GM10266 (cell line): ENCODE measurements around the gene MST1.

ENCODE experiments used
- DNase-seq: peaks from one replicate; pipeline ENCODE4 v3.0.0; 2012; ENCODE audit errors: extremely low spot score
- TF ChIP-seq, protein P1 (sequence below): IDR thresholded peaks from 2 replicates; pipeline ENCODE4 v1.5.1; 2012; ENCODE audit warnings: mild to moderate bottlenecking, low read depth; ENCODE audit not compliant: control insufficient read depth, insufficient read depth; ENCODE audit errors: missing control alignments

The MST1 gene

DNA sequence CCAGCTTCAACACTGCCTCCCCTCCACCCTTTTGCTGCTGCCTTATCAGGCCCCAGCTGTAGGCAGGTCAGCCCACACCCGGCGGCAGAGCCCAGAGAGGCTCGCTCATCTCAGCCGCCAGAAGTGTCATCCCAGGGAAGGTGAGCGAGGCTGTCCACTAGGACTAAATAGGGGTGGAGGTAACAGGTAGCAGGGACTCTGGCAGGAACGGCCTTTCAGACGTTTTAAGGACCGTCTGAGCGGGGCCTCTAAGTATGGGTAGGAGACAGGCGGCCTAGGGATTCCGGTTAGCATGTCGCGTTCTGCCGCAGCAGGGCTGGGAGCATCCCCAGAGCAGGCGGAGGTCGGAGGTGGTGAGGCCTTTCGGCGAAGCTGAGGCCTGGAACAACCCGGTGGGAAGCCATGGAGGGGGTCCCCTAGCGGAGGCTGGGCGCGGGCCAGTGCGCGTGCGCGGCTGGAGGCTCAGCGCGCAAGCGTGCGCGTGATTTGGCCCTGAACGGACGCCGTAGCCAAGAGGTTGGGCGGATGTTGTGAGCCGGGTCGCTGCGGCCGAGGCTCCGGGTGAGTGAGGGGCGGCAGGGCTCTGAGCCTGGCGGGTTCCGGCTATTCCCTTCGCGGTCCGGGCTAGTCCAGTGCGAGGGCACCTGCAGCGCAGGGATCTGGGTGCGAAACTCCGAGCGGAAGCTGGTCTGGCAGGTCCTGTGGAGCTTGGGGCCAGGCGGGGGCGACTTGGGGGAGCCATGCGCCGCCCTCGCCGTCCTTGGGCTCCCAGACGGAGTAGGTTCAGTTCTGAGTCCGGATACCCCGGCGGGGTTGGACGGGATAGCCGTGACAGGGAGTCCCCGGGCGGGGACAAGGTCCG is at the start of gene MST1, which contains the start of gene RNF123:
Gene MST1, minus strand, starts transcription at position 429 of the 862 bp plus-strand sequence. CDS start 783 bp downstream, outside the sequence.
Gene RNF123, plus strand, starts transcription at position 512 of the 862 bp plus-strand sequence. CDS start 1,609 bp downstream, outside the sequence.
- TF ChIP-seq, protein P1, sequence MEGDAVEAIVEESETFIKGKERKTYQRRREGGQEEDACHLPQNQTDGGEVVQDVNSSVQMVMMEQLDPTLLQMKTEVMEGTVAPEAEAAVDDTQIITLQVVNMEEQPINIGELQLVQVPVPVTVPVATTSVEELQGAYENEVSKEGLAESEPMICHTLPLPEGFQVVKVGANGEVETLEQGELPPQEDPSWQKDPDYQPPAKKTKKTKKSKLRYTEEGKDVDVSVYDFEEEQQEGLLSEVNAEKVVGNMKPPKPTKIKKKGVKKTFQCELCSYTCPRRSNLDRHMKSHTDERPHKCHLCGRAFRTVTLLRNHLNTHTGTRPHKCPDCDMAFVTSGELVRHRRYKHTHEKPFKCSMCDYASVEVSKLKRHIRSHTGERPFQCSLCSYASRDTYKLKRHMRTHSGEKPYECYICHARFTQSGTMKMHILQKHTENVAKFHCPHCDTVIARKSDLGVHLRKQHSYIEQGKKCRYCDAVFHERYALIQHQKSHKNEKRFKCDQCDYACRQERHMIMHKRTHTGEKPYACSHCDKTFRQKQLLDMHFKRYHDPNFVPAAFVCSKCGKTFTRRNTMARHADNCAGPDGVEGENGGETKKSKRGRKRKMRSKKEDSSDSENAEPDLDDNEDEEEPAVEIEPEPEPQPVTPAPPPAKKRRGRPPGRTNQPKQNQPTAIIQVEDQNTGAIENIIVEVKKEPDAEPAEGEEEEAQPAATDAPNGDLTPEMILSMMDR = peak; percentile 35
- peak; percentile 93 for DNase-seq

DNA sequence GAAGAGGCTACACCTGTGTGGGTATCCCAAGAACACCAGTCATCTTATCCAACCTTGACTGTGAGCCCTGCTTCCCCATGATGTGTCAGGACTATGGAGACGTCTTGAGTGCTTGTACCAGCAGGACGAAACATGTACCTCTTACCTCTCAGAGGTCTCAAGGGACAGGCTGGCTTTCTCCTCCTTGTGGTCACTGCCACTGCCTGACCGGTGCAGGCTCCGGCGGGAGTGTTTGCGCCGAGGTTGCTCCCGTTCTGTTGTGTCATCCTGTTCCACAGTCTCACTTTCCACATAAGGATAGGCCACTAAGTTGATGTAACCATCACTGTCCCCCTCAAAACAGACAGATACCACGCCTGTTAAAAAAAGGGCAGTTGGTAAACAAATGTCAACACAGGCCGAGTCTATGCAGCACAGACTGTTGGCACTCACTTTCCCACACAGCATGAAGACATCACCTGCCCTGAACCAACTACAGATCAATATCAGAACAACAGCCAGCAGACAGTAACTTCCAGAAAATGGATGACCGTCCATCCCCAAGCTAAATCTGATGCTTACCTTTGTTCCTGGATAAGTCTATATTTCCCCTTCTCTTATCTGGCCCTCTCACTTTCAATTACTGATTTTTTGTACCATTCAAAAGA is 48.9 kb upstream of the MST1 start:
- DNase-seq = no peak
- TF ChIP-seq, protein P1 = no peak

DNA sequence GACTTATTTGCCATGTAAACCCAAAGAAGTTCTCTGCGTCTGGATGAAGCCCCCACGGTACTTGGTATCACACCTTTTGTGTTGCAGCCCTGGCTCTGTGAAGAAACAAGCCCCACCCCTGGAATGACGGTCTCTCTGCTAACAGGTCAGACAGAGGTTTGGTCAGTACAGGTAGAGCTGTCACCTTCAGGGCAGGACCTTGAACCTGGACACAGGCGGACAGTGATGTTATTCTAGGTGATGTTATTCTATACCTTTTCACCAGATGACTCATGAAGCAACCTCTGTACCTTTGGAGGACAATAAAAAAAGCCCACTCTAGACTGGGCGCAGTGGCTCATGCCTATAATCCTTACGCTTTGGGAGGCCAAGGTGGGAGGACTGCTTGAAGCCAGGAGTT is 45.5 kb upstream of the MST1 start:
- no peak for DNase-seq
- TF ChIP-seq, protein P1 = no peak

DNA sequence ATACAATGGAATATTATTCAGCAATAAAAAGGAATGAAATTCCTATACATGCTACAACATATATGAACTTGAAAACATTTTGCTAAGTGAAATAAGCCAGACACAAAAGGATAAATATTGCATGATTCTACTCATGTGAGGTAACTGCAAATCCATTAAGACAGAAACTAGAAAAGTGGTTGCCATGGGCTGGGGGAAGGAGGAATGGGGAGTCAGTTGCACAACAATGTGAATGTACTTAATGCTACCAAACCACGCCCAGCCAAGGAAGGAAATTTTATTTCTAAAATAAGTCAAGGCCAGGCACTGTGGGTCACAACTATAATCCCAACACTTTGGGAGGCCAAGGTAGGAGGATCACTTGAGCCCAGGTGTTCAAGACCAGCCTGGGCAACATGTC is 44.3 kb upstream of the MST1 start:
- TF ChIP-seq, protein P1 = no peak
- no peak for DNase-seq

DNA sequence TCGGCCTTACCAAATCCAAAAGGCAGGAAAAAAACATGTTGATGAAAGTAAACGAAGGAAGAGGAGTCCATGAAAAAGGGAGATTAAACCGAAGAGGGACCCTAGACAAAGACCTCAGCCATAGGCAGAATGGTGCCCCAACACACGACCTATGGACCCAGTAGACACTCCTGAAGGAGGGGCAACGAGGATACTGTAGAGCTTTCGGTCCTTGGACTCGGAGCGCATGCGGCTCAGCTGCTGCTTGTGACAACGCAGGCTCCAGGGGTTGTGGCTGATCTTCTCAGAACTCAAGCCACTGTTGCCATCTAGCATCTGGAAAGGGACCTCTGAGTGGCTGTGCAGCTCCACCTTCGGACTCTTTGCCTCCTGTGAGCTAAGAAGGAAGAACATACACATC is 43.3 kb upstream of the MST1 start:
- no peak for DNase-seq
- TF ChIP-seq, protein P1 = no peak

DNA sequence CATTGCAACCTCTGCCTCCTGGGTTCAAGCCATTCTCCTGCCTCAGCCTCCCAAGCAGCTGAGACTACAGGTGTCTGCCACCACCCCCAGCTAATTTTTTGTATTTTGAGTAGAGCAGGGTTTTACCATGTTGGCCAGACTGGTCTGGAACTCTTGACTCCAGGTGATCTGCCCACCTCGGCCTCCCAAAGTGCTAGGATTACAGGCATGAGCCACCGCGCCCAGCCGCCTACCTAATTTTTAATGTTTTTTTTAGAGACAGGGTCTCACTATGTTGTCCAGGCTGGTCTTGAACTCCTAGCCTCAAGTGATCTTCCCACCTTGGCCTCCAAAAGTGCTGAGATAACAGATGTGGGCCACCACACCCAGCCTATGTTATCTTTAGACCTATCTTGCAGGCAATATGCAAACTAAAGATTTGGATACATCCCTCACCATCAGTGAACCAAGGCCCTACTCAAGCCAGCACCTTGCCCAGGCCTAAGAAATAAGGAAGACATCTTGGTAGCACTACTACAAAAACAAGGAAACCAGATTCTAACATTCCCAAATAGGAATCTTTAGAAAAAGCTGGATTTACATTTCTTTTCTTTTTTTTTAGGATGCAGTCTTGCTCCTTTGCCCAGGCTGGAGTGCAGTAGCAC is 40.8 kb upstream of the MST1 start:
- no peak for DNase-seq
- TF ChIP-seq, protein P1 = no peak
